Ascending aorta (tissue), 2 donors: ENCODE data around the gene INTS14. TPM values are rescaled to one million over a fixed set of nuclear protein-coding genes. Genes with fewer than 3 reads are reported as not detected.

Experiments
- DNase-seq, 2 donors: peaks; one replicate each; pipeline ENCODE4 v3.0.0-alpha.2; 2019; ENCODE audit warnings: low spot score in 2 of 2
- H3K27ac ChIP-seq, 2 donors: fragments of 200-600 bp; sonication (generic); one replicate each; pipeline ENCODE4 v1.5.1; 2016 to 2017; ENCODE audit warnings: mild to moderate bottlenecking in 1 of 2
- H3K27me3 ChIP-seq: fragments of 200-600 bp; sonication (generic); one replicate; pipeline ENCODE4 v1.5.1; 2017
- H3K36me3 ChIP-seq, 2 donors: fragments of 200-600 bp; sonication (generic); one replicate each; pipeline ENCODE4 v1.5.1; 2016
- H3K4me1 ChIP-seq, 2 donors: fragments of 200-600 bp; sonication (generic); one replicate each; pipeline ENCODE4 v1.5.1; 2016 to 2017; ENCODE audit warnings: mild to moderate bottlenecking in 1 of 2
- H3K4me3 ChIP-seq, 2 donors: fragments of 200-600 bp; sonication (generic); one replicate each; pipeline ENCODE4 v1.5.1; 2016 to 2017; ENCODE audit warnings: mild to moderate bottlenecking in 1 of 2
- H3K9me3 ChIP-seq, 2 donors: fragments of 200-600 bp; sonication (generic); one replicate each; pipeline ENCODE4 v1.5.1; 2016
- CTCF ChIP-seq, 3 experiments: fragments of 200-600 bp in 2 of 3; fragments of 450-650 bp in 1 of 3; sonication (generic) in 2 of 3; IDR thresholded peaks; one replicate each; pipeline ENCODE4 v1.5.1; 2016 to 2019; ENCODE audit warnings: antibody characterized with exemption in 3 of 3, mild to moderate bottlenecking in 1 of 3, moderate library complexity in 1 of 3
- intact Hi-C: fragments of 100-400 bp; cut with DNase I; formaldehyde crosslinking; loops from one replicate; pipeline ENCODE4 v1.15.1; 2023
- total RNA-seq: library from RNA; depleted of rRNA; stranded (reverse); fragments of >200 nt; gene quantifications from one replicate; pipeline ENCODE4 v1.1.0, GENCODE V29; 2016

INTS14 gene
- total RNA-seq, 1 donor from 2014 or later = 14.5 TPM

DNA sequence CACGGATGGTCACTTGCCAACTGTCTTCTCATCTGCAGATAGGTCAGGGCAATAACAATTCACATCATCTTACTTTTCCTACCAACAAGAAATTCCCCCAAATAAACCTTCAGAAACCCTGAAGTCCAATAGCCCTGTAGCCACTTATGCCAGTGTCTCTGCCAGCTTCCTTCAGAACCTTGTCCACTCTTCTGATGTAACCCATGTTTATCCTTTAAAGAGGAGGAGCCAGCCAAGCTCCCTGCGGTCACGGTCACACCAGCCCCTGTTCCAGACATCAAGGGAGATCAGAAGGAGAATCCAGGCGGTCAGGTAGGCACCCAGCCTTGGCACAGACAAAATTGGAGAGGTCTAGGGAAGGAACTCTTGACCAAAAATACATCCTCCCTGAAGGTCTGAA, 34.5 kb upstream of the INTS14 start:
- Histone ChIP-seq H3K27me3 (no peaks in the 10 kb centered on the region), H3K27ac (no peak overlapping the region), H3K4me3 (no peak overlapping the region), H3K9me3 (no peaks in the 10 kb centered on the region), H3K36me3 (no peaks in the 10 kb centered on the region), H3K4me1 (no peaks in the 10 kb centered on the region)
- DNase-seq = no peak
- no peak for TF ChIP-seq CTCF (IDR thresholded peaks at IDR 0.05)
- intact Hi-C loops = no loop called here

DNA sequence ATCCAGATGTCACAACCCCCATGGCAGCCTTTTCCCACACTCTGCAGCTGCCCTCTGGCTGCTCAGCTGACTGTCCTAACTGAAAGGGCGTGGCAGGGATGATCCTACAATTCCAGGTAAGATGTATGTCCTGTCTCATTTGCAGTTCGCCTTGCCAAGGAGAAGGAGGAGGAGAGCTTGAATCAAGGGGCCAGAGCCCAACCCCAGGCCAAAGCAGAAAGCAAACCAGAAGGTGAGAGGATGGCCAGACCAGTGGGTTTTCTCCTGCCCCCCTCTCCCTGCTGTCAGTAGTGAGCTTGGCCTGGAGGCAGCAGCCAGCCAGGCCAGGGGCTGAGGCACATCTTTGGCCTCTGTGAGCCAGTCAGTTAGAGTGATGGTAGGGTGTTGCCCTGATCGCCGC, 33.4 kb upstream of the INTS14 start:
- DNase-seq = no peak
- no peak for TF ChIP-seq CTCF (IDR thresholded peaks at IDR 0.05)
- Histone ChIP-seq H3K9me3 (no peaks in the 10 kb centered on the region), H3K36me3 (no peaks in the 10 kb centered on the region), H3K27me3 (no peaks in the 10 kb centered on the region), H3K27ac (no peak overlapping the region), H3K4me1 (no peaks in the 10 kb centered on the region), H3K4me3 (no peak overlapping the region)
- intact Hi-C loops = no loop called here

DNA sequence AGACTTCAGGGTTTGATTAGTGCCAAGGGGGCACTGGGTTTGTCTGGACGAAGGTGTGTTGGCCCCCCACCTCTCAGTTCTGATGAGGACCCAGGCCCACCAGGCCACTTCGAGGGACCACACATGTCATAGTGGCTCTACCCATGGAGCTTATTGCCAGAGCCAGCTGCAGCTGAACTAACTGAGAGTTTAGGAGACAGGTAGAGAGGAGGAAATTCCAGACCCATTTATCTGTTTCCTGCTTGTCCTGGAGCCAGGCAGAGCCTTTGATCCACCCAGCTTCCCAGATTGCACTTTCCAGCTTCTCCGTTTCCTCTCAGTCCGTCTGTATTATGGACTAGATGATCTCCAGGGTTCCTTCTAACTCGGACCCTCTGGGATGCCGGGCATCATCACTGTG, 31.7 kb upstream of the INTS14 start:
- DNase-seq = no peak
- Histone ChIP-seq H3K4me3 (no peak overlapping the region), H3K4me1 (peaks cover 0 to 2% of the 10 kb centered on the region in 2 donors), H3K27ac (no peak overlapping the region), H3K27me3 (no peaks in the 10 kb centered on the region), H3K9me3 (no peaks in the 10 kb centered on the region), H3K36me3 (no peaks in the 10 kb centered on the region)
- TF ChIP-seq CTCF (IDR thresholded peaks at IDR 0.05) = no peak
- intact Hi-C loops = no loop called here

GRCh38 chr15:65641768-65642475, 31.0 kb upstream of the INTS14 start:
- DNase-seq = no peak
- Histone ChIP-seq H3K27ac (no peak overlapping the region), H3K36me3 (no peaks in the 10 kb centered on the region), H3K4me1 (peaks cover 0 to 2% of the 10 kb centered on the region in 2 donors), H3K4me3 (no peak overlapping the region), H3K9me3 (no peaks in the 10 kb centered on the region), H3K27me3 (no peaks in the 10 kb centered on the region)
- intact Hi-C loops = no loop called here
- no peak for TF ChIP-seq CTCF (IDR thresholded peaks at IDR 0.05)

DNA sequence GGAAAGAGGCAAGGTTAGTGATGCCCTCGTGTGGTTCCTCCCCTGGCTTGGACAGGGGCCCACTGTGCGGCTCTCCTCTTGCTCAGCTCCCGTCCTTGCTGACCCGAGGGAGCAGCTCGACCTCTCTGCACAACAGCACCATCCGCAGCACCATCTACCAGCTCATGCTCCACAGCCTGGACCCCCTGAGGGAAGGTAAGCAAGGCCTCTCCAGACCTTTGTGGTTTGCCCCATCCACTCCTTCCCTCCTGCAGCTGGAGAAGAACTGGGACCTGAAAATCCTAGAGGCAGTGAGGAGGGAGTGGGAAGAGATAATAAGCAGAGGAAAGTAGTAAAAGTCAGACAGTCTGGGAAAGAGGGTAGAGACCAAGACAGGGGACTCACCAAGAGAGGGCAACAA, 28.6 kb upstream of the INTS14 start:
- Histone ChIP-seq H3K4me1 (peaks cover 0 to 2% of the 10 kb centered on the region in 2 donors), H3K36me3 (no peaks in the 10 kb centered on the region), H3K4me3 (no peak overlapping the region), H3K9me3 (no peaks in the 10 kb centered on the region), H3K27me3 (no peaks in the 10 kb centered on the region), H3K27ac (no peak overlapping the region)
- DNase-seq = no peak
- intact Hi-C loops = loop anchor here (10.0 kb wide), 1 partner anchor 215 kb away; no protein-coding TSS in a partner anchor
- TF ChIP-seq CTCF (IDR thresholded peaks at IDR 0.05) = no peak
